Measurements from ENCODE around the gene XCL1. TPM values are rescaled to one million over a fixed set of nuclear protein-coding genes. Genes with fewer than 3 reads are reported as not detected.

The XCL1 gene
- total RNA-seq, 1 experiment from 2014 or later = 0.06 TPM

GRCh38 chr1:168606096-168606495, 29.7 kb downstream of the XCL1 start:
- no peak for DNase-seq
- H3K4me3 ChIP-seq = no peak overlapping the region
- no peaks in the 10 kb centered on the region for H3K4me1 ChIP-seq
- H3K27me3 ChIP-seq = no peaks in the 10 kb centered on the region
- no peak overlapping the region for H3K27ac ChIP-seq
- H3K36me3 ChIP-seq = no peaks in the 10 kb centered on the region
- no peaks in the 10 kb centered on the region for H3K9me3 ChIP-seq (replicated peaks)

GRCh38 chr1:168607872-168608428, 31.5 kb downstream of the XCL1 start:
- no peaks in the 10 kb centered on the region for H3K36me3 ChIP-seq

GRCh38 chr1:168608796-168609715, 32.7 kb downstream of the XCL1 start:
- H3K27me3 ChIP-seq = no peaks in the 10 kb centered on the region
- no peaks in the 10 kb centered on the region for H3K36me3 ChIP-seq
- DNase-seq = no peak
- H3K9me3 ChIP-seq (replicated peaks) = no peaks in the 10 kb centered on the region
- H3K27ac ChIP-seq = no peak overlapping the region
- H3K4me1 ChIP-seq = peaks cover 2% of the 10 kb centered on the region
- no peak overlapping the region for H3K4me3 ChIP-seq

More at GRCh38 chr1:168607872-168608428, 31.5 kb downstream of the XCL1 start:
- no peaks in the 10 kb centered on the region for H3K27me3 ChIP-seq
- no peaks in the 10 kb centered on the region; the same call in 1 of the 2 replicates for H3K4me1 ChIP-seq
- H3K4me3 ChIP-seq = no peak overlapping the region
- DNase-seq = no peak
- H3K9me3 ChIP-seq (replicated peaks) = no peaks in the 10 kb centered on the region
- H3K27ac ChIP-seq = no peak overlapping the region

GRCh38 chr1:168609741-168610510, 33.5 kb downstream of the XCL1 start:
- Histone ChIP-seq H3K36me3 (no peaks in the 10 kb centered on the region), H3K27me3 (no peaks in the 10 kb centered on the region), H3K4me3 (no peak overlapping the region), H3K27ac (no peak overlapping the region), H3K4me1 (peaks cover 8% of the 10 kb centered on the region), H3K9me3 (replicated peaks) (no peaks in the 10 kb centered on the region)
- no peak for DNase-seq

GRCh38 chr1:168613038-168613451, 36.6 kb downstream of the XCL1 start:
- H3K4me3 ChIP-seq = peak overlapping the region; percentile 44
- H3K36me3 ChIP-seq = no peaks in the 10 kb centered on the region
- H3K9me3 ChIP-seq (replicated peaks) = no peaks in the 10 kb centered on the region
- H3K27me3 ChIP-seq = no peaks in the 10 kb centered on the region
- H3K27ac ChIP-seq = peak overlapping the region; percentile 12; the same call in 1 of the 2 replicates
- DNase-seq = peak in 1 of 2 experiments; percentile 20
- H3K4me1 ChIP-seq = peaks cover 8% of the 10 kb centered on the region

GRCh38 chr1:168613691-168614231, 37.4 kb downstream of the XCL1 start:
- Histone ChIP-seq H3K9me3 (replicated peaks) (no peaks in the 10 kb centered on the region), H3K27me3 (no peaks in the 10 kb centered on the region), H3K4me3 (peak overlapping the region; percentile 44), H3K4me1 (peaks cover 8% of the 10 kb centered on the region), H3K36me3 (no peaks in the 10 kb centered on the region), H3K27ac (peak overlapping the region; percentile 11; the same call in 1 of the 2 replicates)
- peak; percentile 62 to 72 for DNase-seq

GRCh38 chr1:168614235-168614634, 37.8 kb downstream of the XCL1 start:
- peaks cover 8% of the 10 kb centered on the region for H3K4me1 ChIP-seq
- H3K27me3 ChIP-seq = no peaks in the 10 kb centered on the region
- no peaks in the 10 kb centered on the region for H3K9me3 ChIP-seq (replicated peaks)
- H3K36me3 ChIP-seq = no peaks in the 10 kb centered on the region
- DNase-seq = peak; percentile 38 to 52
- H3K4me3 ChIP-seq = peak overlapping the region; percentile 44
- H3K27ac ChIP-seq = peak overlapping the region; percentile 11; the same call in 1 of the 2 replicates

GRCh38 chr1:168615965-168616364, 39.6 kb downstream of the XCL1 start:
- no peaks in the 10 kb centered on the region for H3K27me3 ChIP-seq
- H3K4me1 ChIP-seq = peaks cover 8% of the 10 kb centered on the region
- no peak overlapping the region for H3K4me3 ChIP-seq
- no peaks in the 10 kb centered on the region for H3K9me3 ChIP-seq (replicated peaks)
- DNase-seq = no peak
- H3K36me3 ChIP-seq = no peaks in the 10 kb centered on the region
- no peak overlapping the region for H3K27ac ChIP-seq

- Histone ChIP-seq H3K36me3 (no peaks in the 10 kb centered on the region), H3K27ac (no peak overlapping the region), H3K9me3 (replicated peaks) (no peaks in the 10 kb centered on the region; the same call in 1 of the 2 replicates), H3K4me3 (no peak overlapping the region), H3K27me3 (no peaks in the 10 kb centered on the region), H3K4me1 (peaks cover 14% of the 10 kb centered on the region)
- no peak for DNase-seq
Measured at GRCh38 chr1:168617974-168618750, 41.8 kb downstream of the XCL1 start.

- Histone ChIP-seq H3K9me3 (replicated peaks) (no peaks in the 10 kb centered on the region; the same call in 1 of the 2 replicates), H3K4me1 (peaks cover 19% of the 10 kb centered on the region), H3K36me3 (no peaks in the 10 kb centered on the region), H3K4me3 (no peak overlapping the region), H3K27ac (no peak overlapping the region), H3K27me3 (no peaks in the 10 kb centered on the region)
- no peak for DNase-seq
Measured at GRCh38 chr1:168618886-168619285, 42.5 kb downstream of the XCL1 start.

- DNase-seq = no peak
- H3K36me3 ChIP-seq = no peaks in the 10 kb centered on the region
- no peak overlapping the region for H3K27ac ChIP-seq
- no peaks in the 10 kb centered on the region for H3K27me3 ChIP-seq
- peaks cover 14% of the 10 kb centered on the region for H3K4me1 ChIP-seq
- H3K9me3 ChIP-seq (replicated peaks) = no peaks in the 10 kb centered on the region; the same call in 1 of the 2 replicates
- H3K4me3 ChIP-seq = no peak overlapping the region
Measured at GRCh38 chr1:168621356-168621755, 45.0 kb downstream of the XCL1 start.

- no peaks in the 10 kb centered on the region for H3K27me3 ChIP-seq
- no peaks in the 10 kb centered on the region for H3K36me3 ChIP-seq
- H3K4me3 ChIP-seq = no peak overlapping the region
- DNase-seq = peak; percentile 44 to 68
- H3K9me3 ChIP-seq (replicated peaks) = no peaks in the 10 kb centered on the region; the same call in 1 of the 2 replicates
- peaks cover 14% of the 10 kb centered on the region for H3K4me1 ChIP-seq
- H3K27ac ChIP-seq = no peak overlapping the region
Measured at GRCh38 chr1:168623003-168623828, 46.8 kb downstream of the XCL1 start.

GRCh38 chr1:168623831-168624230, 47.4 kb downstream of the XCL1 start:
- Histone ChIP-seq H3K27ac (no peak overlapping the region), H3K4me1 (peaks cover 14% of the 10 kb centered on the region), H3K9me3 (replicated peaks) (no peaks in the 10 kb centered on the region; the same call in 1 of the 2 replicates), H3K27me3 (no peaks in the 10 kb centered on the region), H3K4me3 (no peak overlapping the region), H3K36me3 (no peaks in the 10 kb centered on the region)
- no peak for DNase-seq

All from SJCRH30 (cell line).